ENCODE results near the gene KRT27.

GRCh38 chr17:40828454-40829044, 46.2 kb upstream of the KRT27 start:
- TF ChIP-seq CTCF (IDR thresholded peaks at IDR 0.05) (no peak), POLR2A (IDR thresholded peaks at IDR 0.05) (no peak)

All from body of pancreas (tissue), 4 donors.